ENCODE measurements around the gene TRMT2A.

Gene TRMT2A

GRCh38 chr22:20065896-20066616 is 51.0 kb downstream of the TRMT2A start:
- Histone ChIP-seq H3K27me3 (ENCODE audit: insufficient read depth, poor library complexity, severe bottlenecking) (no peaks in the 10 kb centered on the region), H3K4me3 (replicated peaks; ENCODE audit: insufficient read depth, low read length) (no peak overlapping the region), H3K27ac (replicated peaks) (no peak overlapping the region)
- DNase-seq (ENCODE audit: low read depth in 1 of 2, low spot score in 1 of 2), result no peak
- TF ChIP-seq, protein P1, sequence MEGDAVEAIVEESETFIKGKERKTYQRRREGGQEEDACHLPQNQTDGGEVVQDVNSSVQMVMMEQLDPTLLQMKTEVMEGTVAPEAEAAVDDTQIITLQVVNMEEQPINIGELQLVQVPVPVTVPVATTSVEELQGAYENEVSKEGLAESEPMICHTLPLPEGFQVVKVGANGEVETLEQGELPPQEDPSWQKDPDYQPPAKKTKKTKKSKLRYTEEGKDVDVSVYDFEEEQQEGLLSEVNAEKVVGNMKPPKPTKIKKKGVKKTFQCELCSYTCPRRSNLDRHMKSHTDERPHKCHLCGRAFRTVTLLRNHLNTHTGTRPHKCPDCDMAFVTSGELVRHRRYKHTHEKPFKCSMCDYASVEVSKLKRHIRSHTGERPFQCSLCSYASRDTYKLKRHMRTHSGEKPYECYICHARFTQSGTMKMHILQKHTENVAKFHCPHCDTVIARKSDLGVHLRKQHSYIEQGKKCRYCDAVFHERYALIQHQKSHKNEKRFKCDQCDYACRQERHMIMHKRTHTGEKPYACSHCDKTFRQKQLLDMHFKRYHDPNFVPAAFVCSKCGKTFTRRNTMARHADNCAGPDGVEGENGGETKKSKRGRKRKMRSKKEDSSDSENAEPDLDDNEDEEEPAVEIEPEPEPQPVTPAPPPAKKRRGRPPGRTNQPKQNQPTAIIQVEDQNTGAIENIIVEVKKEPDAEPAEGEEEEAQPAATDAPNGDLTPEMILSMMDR (IDR thresholded peaks at IDR 0.05; ENCODE audit: insufficient read depth, low read length), result no peak

DNA sequence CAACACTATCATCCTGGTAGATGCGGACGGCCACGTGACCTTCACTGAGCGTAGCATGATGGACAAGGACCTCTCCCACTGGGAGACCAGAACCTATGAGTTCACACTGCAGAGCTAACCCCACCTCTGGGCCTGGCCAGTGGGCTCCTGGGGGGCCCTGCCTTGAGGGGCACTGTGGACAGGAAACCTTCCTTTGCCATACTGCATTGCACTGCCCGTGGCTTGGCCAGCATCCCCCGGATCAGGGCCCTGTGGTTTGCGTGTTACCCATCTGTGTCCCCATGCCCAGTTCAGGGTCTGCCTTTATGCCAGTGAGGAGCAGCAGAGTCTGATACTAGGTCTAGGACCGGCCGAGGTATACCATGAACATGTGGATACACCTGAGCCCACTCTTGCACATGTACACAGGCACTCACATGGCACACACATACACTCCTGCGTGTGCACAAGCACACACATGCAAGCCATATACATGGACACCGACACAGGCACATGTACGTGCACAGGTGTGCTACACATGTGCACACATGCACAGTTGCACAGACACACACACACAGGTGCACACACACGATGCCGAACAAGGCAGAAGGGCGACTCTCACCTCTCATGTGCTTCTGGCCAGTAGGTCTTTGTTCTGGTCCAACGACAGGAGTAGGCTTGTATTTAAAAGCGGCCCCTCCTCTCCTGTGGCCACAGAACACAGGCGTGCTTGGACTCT is 52.3 kb downstream of the TRMT2A start:
- Histone ChIP-seq H3K27me3 (ENCODE audit: insufficient read depth, poor library complexity, severe bottlenecking) (no peaks in the 10 kb centered on the region), H3K4me3 (replicated peaks; ENCODE audit: insufficient read depth, low read length) (no peak overlapping the region), H3K27ac (replicated peaks) (no peak overlapping the region)
- TF ChIP-seq GABPA (IDR thresholded peaks at IDR 0.05; ENCODE audit: low read depth) (no peak), SPI1 (IDR thresholded peaks at IDR 0.05; ENCODE audit: borderline replicate concordance, low read depth) (no peak), POLR2AphosphoS5 (IDR thresholded peaks at IDR 0.05; ENCODE audit: low read depth) (no peak)
- TF ChIP-seq, protein P1 (IDR thresholded peaks at IDR 0.05; ENCODE audit: insufficient read depth, low read length), result no peak
- TF ChIP-seq, protein P2, sequence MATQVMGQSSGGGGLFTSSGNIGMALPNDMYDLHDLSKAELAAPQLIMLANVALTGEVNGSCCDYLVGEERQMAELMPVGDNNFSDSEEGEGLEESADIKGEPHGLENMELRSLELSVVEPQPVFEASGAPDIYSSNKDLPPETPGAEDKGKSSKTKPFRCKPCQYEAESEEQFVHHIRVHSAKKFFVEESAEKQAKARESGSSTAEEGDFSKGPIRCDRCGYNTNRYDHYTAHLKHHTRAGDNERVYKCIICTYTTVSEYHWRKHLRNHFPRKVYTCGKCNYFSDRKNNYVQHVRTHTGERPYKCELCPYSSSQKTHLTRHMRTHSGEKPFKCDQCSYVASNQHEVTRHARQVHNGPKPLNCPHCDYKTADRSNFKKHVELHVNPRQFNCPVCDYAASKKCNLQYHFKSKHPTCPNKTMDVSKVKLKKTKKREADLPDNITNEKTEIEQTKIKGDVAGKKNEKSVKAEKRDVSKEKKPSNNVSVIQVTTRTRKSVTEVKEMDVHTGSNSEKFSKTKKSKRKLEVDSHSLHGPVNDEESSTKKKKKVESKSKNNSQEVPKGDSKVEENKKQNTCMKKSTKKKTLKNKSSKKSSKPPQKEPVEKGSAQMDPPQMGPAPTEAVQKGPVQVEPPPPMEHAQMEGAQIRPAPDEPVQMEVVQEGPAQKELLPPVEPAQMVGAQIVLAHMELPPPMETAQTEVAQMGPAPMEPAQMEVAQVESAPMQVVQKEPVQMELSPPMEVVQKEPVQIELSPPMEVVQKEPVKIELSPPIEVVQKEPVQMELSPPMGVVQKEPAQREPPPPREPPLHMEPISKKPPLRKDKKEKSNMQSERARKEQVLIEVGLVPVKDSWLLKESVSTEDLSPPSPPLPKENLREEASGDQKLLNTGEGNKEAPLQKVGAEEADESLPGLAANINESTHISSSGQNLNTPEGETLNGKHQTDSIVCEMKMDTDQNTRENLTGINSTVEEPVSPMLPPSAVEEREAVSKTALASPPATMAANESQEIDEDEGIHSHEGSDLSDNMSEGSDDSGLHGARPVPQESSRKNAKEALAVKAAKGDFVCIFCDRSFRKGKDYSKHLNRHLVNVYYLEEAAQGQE (IDR thresholded peaks at IDR 0.05; ENCODE audit: insufficient replicate concordance, low read depth), result no peak
- no peak for DNase-seq (ENCODE audit: low read depth in 1 of 2, low spot score in 1 of 2)

DNA sequence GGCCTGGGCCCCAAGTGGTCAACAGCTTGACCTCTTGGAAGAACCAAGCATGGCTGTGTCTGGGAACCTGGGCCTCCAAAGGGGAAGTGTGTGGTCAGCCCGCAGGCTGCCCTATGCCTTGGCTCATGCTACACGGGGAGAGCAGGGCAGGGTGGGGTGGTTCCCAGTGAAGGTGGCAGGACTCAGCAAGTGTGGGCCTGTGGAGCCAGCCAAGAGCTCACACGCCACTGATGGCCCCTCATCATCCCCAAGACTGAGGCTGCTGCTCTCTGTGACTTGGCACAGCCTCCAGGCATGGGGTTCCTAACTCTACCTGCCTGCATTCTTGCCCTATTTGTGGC is 52.9 kb downstream of the TRMT2A start:
- Histone ChIP-seq H3K27me3 (ENCODE audit: insufficient read depth, poor library complexity, severe bottlenecking) (no peaks in the 10 kb centered on the region), H3K4me3 (replicated peaks; ENCODE audit: insufficient read depth, low read length) (no peak overlapping the region), H3K27ac (replicated peaks) (no peak overlapping the region)
- TF ChIP-seq, protein P1 (IDR thresholded peaks at IDR 0.05; ENCODE audit: insufficient read depth, low read length), result no peak
- no peak for TF ChIP-seq POLR2AphosphoS5 (IDR thresholded peaks at IDR 0.05; ENCODE audit: low read depth)
- TF ChIP-seq, protein P2 (IDR thresholded peaks at IDR 0.05; ENCODE audit: insufficient replicate concordance, low read depth), result no peak
- peak; percentile 44; the same call in 1 of the 2 replicates for TF ChIP-seq SPI1 (IDR thresholded peaks at IDR 0.05; ENCODE audit: borderline replicate concordance, low read depth)
- TF ChIP-seq GABPA (IDR thresholded peaks at IDR 0.05; ENCODE audit: low read depth), result no peak
- peak in 1 of 2 experiments; percentile 36 for DNase-seq (ENCODE audit: low read depth in 1 of 2, low spot score in 1 of 2)
